Hematopoietic multipotent progenitor cell treated with erythropoietin and hydrocortisone succinate and interleukin-3 and kit ligand, for 4 days (in vitro differentiated cells): ENCODE measurements around the gene SLC10A7.

Source experiments
- DNase-seq: peaks from one replicate; pipeline ENCODE4 v3.0.0-alpha.2; 2015

SLC10A7 gene

DNA sequence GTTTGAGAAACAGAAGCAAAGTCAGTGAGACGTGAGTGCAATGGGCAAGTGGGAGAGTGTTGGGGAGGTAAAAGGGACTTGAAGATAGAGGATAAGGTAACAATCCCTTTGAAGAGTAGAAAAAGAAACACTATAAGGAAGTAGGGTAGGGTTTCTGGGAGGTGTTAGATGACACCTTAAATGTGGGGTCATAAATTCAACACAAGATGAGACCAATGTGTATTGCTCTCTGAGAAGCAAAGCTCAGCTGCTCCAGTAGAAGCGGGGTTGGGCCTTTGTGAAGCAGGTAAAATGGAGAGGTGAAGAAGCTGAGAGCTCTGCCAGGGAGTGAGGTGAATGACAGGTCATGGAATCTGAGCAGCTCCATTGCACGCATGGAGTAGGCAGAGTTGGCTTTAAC, 222.1 kb downstream of the SLC10A7 start:
- DNase-seq: no peak

GRCh38 chr4:146294776-146295175, 227.0 kb downstream of the SLC10A7 start:
- no peak for DNase-seq

GRCh38 chr4:146292508-146292907, 229.2 kb downstream of the SLC10A7 start:
- peak; percentile 11 for DNase-seq

DNA sequence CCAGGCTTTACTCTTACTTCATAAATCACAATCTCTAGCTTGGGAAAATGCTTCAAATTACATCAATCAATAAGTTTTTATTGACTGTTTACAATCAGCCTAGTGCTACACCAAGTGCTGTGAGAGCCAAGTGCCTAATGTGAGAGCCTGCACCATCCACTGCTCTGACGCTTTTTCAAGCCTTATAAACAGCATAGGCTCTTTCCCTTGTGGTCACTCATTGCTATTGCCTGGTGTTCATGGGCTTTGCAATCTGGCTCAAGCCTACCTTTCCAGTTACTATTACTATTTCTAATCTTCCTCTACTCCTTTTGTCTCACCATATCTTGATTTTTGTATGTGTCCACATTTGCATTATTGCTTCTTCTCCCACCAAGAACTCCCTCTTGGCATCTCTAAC, 230.4 kb downstream of the SLC10A7 start:
- no peak for DNase-seq

- DNase-seq: peak; percentile 43
Measured at GRCh38 chr4:146288193-146288592, 233.5 kb downstream of the SLC10A7 start.

DNA sequence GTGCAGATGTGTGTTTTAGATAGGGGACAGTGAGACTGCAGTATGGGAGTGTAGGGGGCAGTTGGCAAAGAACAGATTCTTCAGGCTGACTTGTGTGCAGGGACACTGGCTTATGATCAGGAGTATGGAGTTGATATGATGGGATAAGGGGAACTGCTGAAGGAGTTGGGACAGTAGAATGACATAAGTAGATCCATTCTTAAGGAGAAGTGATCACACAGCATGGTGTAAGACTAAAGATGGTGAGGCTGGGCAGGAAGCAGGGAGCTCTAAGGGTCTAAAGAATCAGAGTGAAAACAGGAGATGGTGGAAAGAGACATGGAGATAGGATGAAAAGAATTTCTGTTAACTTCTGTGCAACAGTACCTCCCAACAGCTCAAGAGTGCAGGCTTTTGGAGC, 236.7 kb downstream of the SLC10A7 start:
- DNase-seq: no peak

DNA sequence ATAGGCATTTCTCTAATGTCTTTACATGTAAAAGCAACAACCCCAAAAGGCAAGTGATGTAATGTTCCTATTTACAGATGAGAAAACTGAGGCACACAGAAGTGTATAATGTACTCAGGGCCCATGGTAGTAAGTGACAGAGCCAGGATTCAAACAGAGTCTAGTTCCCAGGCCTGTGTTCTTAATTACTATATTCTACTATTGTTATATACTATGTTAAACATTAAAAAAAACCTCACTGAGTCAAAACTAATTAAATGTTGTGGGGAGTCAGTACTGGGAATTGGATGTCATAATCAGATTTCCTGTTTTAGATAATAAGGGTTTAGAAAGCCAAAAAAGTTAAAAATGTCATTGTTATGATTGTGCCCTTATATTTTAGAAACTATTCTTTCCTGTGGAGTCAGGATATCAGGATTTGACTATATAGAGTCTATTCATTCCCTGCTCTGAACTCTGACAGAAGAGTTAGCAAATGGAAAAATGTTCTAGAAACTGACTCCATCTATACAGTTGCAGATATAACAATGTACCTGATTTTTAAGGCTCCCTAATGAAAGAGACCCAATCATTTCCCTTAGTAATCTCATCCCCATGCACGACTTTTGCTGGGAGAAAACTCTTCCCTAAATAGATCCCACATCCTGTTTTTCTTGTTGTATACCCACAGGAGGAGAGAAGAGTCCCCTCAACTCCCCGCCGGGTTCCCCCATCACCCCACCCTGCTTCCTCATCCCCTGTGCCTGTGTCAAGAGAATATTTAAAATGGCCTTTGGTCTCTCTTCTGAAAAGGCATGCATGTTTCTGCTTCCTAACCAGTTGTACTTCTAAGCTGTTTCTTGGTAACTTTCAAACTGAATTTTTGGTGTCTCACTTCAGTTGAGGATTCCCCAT, 237.7 kb downstream of the SLC10A7 start:
- no peak for DNase-seq

DNA sequence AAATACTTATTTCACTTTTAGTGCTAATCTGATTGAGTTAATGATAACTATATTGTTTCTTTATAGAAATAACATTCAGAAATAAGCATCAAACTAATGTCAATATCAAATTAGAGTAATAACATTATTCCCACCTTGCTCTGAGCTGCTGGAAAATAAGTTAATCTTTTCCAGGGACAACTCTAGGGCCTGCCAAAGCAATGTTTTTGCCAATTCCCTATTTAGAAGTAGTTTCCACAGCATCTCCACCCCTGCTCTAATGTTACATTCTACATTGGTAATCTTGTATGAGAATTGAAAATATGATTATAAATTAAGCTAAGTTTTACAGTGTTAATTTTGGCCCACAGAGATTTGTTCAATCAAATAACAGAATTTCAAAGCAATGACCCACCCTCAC, 239.1 kb downstream of the SLC10A7 start:
- DNase-seq: no peak

- DNase-seq: no peak
Measured at GRCh38 chr4:146278986-146279385, 242.8 kb downstream of the SLC10A7 start.

DNA sequence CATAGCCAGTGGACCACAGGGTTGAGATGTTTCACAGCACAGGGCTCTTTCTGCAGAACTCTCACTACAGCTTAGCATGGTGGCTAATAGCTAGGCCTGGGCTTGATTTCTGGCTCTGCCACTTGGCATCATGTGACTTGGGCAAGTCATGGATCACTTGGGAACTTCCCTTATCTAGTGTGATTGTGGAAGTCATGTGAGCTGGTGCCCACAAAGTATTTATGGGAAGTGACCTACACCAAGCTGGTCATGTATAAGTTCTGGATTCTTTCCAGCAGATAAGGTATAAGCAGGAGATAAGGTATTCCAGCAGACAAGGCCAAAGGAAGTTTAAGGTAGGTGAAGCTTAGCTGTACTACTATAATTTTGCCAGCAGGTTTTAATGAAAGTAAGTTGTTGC, 246.4 kb downstream of the SLC10A7 start:
- DNase-seq: peak; percentile 41

DNA sequence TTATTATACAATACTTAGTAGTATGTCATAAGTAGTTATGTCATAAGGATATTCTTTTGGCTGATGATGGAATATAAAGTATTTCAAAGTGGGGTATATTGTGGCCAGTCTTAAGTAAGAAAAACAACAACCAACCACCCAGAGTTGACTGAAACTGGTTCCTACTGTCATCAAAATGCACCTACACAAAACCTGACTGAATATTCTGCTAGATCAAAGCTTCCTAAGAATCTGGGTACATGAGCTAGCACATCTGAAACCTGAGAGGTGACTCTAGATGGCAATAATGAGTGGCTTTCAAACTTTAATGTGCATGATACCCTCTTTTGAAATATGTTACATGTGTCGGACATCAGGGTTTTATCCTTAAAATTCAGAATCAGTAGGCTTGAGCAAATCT, 247.0 kb downstream of the SLC10A7 start:
- no peak for DNase-seq

DNA sequence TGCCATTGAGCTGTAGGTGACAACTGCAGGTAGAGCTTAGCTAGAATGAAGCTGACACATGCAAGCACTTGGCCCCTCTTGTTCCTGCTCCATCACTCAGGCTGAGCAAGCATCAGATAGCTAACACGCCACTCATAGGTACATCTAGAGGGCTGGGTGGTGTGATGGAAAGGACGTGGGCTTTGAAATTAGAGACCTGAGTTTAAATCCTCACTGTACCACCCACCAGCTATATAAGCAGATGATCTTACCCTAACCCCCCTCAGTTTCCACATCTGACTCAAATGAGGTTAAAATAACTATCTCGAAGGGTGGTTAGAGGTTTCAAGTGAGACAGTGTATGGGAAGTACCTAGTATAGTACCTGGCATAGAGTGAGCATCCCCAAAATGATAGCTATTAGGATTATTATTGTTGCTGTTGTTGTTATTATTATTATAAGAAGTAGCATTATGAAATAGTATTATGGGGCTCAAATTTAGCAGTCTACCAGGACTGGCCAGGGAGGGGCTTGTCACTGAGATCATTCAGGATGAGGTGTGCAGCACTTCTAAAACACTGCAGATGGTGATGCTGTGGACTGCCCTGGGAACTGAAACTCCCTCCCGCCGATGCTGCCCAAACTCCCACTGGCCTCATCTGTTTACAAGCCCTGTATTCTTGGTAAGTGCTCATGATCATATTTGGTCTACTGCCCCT, 248.4 kb downstream of the SLC10A7 start:
- no peak for DNase-seq

DNA sequence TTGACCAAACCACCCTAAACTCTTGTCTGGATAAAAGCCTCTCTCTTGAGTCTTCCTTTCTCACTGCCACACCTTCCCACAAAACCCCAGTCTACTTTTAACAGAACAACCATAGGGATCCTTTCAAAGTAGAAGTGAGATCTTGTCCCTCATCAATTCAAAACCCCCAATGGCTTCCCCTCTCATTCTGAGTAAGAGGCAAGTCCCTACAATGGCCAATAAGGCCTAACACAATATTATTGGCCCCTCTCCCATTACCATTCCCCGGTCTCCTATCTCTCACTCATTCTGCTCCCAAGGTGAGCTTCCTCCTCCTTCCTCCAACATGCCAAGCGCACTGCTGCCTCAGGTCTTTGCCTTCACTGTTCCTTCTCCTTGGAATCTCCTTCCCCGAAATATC, 250.3 kb downstream of the SLC10A7 start:
- no peak for DNase-seq

GRCh38 chr4:146269228-146269653, 252.5 kb downstream of the SLC10A7 start:
- no peak for DNase-seq

DNA sequence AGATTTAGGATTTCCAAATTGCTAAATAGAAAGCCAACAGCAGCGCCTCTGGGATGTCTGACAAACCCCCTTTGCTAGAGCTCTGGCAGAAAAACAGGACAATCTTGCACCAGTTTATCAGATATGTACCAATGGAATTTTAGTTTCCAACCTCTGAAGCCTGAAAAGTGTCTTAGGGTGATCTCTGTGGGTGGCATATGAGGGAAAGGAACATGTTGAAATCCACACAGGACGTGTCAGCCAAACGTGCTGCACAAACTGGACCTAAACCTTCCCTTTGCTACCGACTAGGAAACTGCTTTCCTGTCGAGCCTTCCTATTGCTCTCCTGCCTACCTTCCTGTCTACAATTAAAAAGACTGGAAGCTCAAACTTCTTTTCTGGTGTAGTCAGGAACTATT, 253.9 kb downstream of the SLC10A7 start:
- no peak for DNase-seq

DNA sequence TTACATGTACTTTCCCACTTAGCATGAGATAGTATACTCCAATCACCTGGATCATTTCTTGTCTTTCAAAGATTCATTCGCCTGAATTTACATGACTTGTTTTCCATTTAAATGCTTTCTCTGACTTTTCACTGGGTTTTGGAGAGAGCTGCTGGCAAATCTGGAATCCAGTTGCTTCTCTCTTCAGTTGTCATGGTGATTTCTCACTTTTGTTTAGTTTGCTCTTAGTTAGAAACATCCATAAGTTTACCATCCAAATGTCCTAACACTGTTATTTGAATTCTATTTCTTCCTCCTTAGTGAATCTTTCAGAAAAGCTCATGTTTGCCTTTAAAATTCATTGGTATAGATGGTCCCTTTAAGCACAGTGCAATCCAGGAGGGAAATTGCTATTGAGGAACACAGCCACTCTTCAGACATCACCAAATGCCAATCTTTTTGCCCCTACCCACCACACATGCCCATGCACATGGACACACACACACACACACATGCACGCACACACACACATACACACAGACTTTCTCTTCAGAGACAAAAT, 255.7 kb downstream of the SLC10A7 start:
- DNase-seq: no peak

DNA sequence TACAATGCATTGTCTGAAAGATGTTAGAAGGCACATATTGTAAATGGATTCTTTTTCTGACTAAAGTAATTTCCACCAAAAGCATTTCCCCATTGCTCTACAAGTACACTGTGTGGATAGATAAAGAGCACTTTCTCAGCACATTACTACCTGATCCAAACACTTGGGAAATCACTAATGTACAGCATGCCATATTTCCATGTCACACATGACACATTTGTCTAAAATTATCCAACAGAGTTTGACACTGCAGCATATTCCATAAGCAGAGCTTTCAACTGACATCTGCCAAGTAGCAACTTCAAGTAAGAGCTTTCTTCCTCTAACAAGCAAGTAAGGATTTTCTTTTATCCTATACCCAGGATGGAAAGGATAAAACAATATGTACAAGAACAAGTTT, 257.9 kb downstream of the SLC10A7 start:
- DNase-seq: no peak

DNA sequence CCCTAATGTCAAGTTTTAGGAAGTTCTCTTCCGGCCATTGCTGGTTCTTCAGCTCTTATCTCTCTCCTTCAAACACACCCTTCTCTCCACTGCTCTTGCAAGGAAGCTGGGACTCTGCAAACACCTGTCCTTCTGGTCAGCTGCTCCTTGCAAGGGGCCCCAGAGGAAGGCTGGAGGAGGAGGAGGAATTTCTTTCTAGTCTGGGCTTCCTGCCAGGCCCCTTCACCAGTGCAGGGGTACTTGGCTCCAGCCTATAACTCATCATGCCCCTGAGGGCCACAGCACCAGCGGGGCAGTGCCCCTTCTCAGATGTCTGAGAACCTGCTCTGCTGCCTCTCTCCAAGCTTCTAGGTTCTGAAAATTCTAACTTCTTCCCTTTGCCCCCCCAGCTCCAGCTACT, 260.7 kb downstream of the SLC10A7 start:
- no peak for DNase-seq

- DNase-seq: no peak
Measured at GRCh38 chr4:146260521-146260920, 261.2 kb downstream of the SLC10A7 start.

DNA sequence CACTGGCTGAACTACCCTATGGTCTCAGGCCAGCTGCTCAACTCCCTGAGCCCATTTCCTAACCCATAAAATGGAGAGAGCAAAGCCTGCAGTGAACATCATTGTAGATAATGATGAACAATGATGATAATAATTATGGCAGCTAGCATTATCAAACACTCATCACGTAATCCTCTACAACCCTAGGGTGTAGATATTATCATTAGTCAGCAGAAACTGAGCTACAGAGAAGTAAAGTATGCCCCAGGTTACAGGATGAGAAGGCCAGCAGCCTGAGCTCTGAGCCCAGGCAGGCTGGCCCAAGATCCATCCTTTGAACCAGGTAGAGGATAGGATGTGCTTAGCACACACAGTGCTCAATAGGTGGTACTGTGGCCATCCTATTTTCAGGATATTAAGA, 264.2 kb downstream of the SLC10A7 start:
- DNase-seq: no peak

GRCh38 chr4:146256328-146256727, 265.4 kb downstream of the SLC10A7 start:
- DNase-seq: no peak

- DNase-seq: no peak
Measured at GRCh38 chr4:146255874-146256273, 265.9 kb downstream of the SLC10A7 start.

- no peak for DNase-seq
Measured at GRCh38 chr4:146255463-146255862, 266.3 kb downstream of the SLC10A7 start.

GRCh38 chr4:146252969-146253611, 268.6 kb downstream of the SLC10A7 start:
- no peak for DNase-seq
